ENCODE data around the gene MDK. TPM values are rescaled to one million over a fixed set of nuclear protein-coding genes. Genes with fewer than 3 reads are reported as not detected.

MDK gene
- total and polyA plus RNA-seq, 2 of the 13 experiments (the other 11 are each of a cell fraction or from before 2014, with no cell fraction given): 312 to 407 TPM

DNA sequence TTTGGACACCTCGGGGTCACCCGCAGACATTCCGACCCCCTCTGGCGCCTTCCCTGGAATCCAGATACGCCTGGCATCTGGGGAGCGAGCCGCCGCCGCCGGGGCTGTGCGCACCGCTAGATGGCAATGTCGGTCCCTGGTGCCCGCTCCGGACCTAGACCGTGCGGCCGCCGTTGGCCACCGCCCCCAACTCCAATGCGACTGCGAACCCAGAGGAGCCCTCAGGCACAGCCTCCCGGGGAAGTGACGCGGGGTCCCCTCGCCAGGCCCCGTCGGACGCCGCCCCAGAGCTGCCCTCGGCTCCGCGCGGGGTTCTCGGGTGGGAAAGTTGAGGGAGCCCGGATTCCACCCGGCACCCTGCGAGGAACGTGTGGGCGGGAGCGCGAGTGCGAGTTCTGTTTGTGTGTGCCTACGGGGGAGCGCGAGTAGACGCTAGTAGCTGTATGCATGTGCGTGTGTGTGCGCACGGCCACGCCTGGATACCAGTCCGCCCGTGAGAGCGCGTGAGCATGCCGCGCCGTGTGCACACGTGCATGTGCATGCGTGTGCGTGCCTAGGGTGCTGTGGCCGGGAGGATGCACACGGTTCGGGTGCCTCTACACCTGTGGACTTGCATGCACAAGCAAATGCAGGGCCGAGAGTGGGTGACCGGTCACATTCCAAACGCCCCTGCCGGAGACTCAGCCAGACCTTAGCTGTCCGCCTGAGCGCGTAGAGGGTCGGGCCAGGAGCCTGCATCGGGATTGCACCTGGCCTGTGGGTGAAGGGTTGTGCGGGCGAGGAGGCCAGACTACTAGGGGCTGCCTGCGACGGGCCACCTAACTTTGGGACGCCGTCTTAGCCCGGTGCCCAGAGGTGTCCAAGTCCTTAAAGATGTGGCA is 8.2 kb downstream of the MDK start (continued):
- peak; percentile 10; the same call in 1 of the 2 replicates for TF ChIP-seq ZNF331 (CRISPR knock-in tag; IDR thresholded peaks at IDR 0.05)
- no peak for TF ChIP-seq AGO1 (IDR thresholded peaks at IDR 0.05; ENCODE audit: low read depth, low read length, poor library complexity, severe bottlenecking)
- TF ChIP-seq, protein P1, sequence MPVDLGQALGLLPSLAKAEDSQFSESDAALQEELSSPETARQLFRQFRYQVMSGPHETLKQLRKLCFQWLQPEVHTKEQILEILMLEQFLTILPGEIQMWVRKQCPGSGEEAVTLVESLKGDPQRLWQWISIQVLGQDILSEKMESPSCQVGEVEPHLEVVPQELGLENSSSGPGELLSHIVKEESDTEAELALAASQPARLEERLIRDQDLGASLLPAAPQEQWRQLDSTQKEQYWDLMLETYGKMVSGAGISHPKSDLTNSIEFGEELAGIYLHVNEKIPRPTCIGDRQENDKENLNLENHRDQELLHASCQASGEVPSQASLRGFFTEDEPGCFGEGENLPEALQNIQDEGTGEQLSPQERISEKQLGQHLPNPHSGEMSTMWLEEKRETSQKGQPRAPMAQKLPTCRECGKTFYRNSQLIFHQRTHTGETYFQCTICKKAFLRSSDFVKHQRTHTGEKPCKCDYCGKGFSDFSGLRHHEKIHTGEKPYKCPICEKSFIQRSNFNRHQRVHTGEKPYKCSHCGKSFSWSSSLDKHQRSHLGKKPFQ (CRISPR knock-in tag; IDR thresholded peaks at IDR 0.05; ENCODE audit: insufficient replicate concordance): no peak
- TF ChIP-seq PHF20 (CRISPR knock-in tag; IDR thresholded peaks at IDR 0.05): 0 out of 2 replicates have a peak, but pooled peaks have one; percentile 32
- no peak for TF ChIP-seq POLR2A (IDR thresholded peaks at IDR 0.05; ENCODE audit: insufficient read depth in 1 of 2, low read depth in 2 of 2, low read length in 2 of 2)
- no peak for TF ChIP-seq ZNF10 (CRISPR knock-in tag; IDR thresholded peaks at IDR 0.05; ENCODE audit: borderline replicate concordance, low read depth)
- TF ChIP-seq, protein P2, sequence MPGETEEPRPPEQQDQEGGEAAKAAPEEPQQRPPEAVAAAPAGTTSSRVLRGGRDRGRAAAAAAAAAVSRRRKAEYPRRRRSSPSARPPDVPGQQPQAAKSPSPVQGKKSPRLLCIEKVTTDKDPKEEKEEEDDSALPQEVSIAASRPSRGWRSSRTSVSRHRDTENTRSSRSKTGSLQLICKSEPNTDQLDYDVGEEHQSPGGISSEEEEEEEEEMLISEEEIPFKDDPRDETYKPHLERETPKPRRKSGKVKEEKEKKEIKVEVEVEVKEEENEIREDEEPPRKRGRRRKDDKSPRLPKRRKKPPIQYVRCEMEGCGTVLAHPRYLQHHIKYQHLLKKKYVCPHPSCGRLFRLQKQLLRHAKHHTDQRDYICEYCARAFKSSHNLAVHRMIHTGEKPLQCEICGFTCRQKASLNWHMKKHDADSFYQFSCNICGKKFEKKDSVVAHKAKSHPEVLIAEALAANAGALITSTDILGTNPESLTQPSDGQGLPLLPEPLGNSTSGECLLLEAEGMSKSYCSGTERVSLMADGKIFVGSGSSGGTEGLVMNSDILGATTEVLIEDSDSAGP (CRISPR knock-in tag; IDR thresholded peaks at IDR 0.05; ENCODE audit: borderline replicate concordance): peak; percentile 74; the same call in 1 of the 2 replicates
- TF ChIP-seq ZNF557 (CRISPR knock-in tag; IDR thresholded peaks at IDR 0.05): no peak
- TF ChIP-seq ZNF782 (CRISPR knock-in tag; IDR thresholded peaks at IDR 0.05; ENCODE audit: borderline replicate concordance): no peak; the same call in 1 of the 2 replicates
- TF ChIP-seq SETDB1 (CRISPR knock-in tag; IDR thresholded peaks at IDR 0.05; ENCODE audit: borderline replicate concordance): no peak
- no peak for TF ChIP-seq ZNF878 (CRISPR knock-in tag; IDR thresholded peaks at IDR 0.05)
- no peak for TF ChIP-seq MIXL1 (CRISPR knock-in tag; IDR thresholded peaks at IDR 0.05)
- TF ChIP-seq PHF5A (CRISPR knock-in tag; IDR thresholded peaks at IDR 0.05; ENCODE audit: low read depth, unreplicated experiment): no peak
- no peak for TF ChIP-seq PTBP1 (IDR thresholded peaks at IDR 0.05; ENCODE audit: low read depth, low read length, poor library complexity, severe bottlenecking)
- TF ChIP-seq PRPF4 (IDR thresholded peaks at IDR 0.05; ENCODE audit: low read depth, low read length, poor library complexity, severe bottlenecking): no peak
- TF ChIP-seq ZNF570 (CRISPR knock-in tag; IDR thresholded peaks at IDR 0.05; ENCODE audit: borderline replicate concordance): no peak
- no peak for TF ChIP-seq ONECUT2 (CRISPR knock-in tag; IDR thresholded peaks at IDR 0.05)
- no peak for TF ChIP-seq NFIC (IDR thresholded peaks at IDR 0.05; ENCODE audit: low read length)
- TF ChIP-seq, protein P3, sequence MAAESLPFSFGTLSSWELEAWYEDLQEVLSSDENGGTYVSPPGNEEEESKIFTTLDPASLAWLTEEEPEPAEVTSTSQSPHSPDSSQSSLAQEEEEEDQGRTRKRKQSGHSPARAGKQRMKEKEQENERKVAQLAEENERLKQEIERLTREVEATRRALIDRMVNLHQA (CRISPR knock-in tag; IDR thresholded peaks at IDR 0.05): no peak
- TF ChIP-seq, protein P4, sequence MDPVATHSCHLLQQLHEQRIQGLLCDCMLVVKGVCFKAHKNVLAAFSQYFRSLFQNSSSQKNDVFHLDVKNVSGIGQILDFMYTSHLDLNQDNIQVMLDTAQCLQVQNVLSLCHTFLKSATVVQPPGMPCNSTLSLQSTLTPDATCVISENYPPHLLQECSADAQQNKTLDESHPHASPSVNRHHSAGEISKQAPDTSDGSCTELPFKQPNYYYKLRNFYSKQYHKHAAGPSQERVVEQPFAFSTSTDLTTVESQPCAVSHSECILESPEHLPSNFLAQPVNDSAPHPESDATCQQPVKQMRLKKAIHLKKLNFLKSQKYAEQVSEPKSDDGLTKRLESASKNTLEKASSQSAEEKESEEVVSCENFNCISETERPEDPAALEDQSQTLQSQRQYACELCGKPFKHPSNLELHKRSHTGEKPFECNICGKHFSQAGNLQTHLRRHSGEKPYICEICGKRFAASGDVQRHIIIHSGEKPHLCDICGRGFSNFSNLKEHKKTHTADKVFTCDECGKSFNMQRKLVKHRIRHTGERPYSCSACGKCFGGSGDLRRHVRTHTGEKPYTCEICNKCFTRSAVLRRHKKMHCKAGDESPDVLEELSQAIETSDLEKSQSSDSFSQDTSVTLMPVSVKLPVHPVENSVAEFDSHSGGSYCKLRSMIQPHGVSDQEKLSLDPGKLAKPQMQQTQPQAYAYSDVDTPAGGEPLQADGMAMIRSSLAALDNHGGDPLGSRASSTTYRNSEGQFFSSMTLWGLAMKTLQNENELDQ (CRISPR knock-in tag; IDR thresholded peaks at IDR 0.05; ENCODE audit: borderline replicate concordance): no peak
- TF ChIP-seq, protein P5, sequence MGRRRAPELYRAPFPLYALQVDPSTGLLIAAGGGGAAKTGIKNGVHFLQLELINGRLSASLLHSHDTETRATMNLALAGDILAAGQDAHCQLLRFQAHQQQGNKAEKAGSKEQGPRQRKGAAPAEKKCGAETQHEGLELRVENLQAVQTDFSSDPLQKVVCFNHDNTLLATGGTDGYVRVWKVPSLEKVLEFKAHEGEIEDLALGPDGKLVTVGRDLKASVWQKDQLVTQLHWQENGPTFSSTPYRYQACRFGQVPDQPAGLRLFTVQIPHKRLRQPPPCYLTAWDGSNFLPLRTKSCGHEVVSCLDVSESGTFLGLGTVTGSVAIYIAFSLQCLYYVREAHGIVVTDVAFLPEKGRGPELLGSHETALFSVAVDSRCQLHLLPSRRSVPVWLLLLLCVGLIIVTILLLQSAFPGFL (CRISPR knock-in tag; IDR thresholded peaks at IDR 0.05): no peak
- no peak for TF ChIP-seq NCOA5 (CRISPR knock-in tag; IDR thresholded peaks at IDR 0.05)

All from HepG2 (cell line).